HG03025 (cell line): ENCODE data around the gene MEX3D.

Source experiments
- ATAC-seq: cut with Tn5 transposase; IDR thresholded peaks from one replicate; pipeline ENCODE4 v1.9.1; 2021; ENCODE audit warnings: mild to moderate bottlenecking, moderate library complexity; ENCODE audit not compliant: unreplicated experiment, low FRiP score

MEX3D gene

GRCh38 chr19:1575323-1576241, 7.5 kb upstream of the MEX3D start:
- ATAC-seq: no peak

GRCh38 chr19:1574354-1575136, 6.4 kb upstream of the MEX3D start:
- ATAC-seq: no peak

DNA sequence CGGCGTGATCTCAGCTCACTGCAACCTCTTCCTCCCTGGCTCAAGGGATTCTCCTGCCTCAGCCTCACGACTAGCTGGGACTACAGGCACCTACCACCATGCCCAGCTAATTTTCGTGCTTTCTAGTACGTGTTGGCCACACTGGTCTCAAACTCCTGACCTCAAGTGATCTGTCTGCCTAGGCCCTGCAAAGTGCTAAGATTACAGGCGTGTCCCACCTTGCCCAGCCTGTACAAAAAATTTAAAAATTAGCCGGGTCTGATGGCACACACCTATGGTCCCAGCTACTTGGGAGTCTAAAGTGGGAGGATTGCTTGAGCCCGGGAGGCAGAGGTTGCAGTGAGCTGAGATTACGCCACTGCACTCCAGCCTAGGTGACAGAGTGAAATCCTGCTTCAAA, 4.7 kb upstream of the MEX3D start:
- no peak for ATAC-seq

DNA sequence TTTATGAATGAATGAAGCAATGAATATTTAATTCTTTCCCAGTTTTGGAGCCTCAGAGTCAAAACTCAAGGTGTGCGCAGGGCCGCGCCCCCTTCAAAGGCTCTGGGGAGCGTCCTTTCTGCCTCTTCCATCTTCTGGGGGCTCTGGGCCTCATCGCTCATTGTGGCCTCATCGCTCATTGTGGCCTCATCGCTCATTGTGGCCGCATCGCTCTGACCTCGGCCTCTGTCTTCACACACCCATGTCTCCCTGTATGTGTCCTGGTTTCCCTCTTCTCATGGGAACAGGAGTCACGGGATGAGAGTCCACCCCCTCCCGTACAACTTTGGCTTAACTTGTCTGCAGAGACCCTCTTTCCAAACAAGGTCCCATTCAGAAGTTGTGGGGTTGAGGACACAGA, 3.2 kb upstream of the MEX3D start:
- ATAC-seq: no peak

- ATAC-seq: no peak
Observed at GRCh38 chr19:1570836-1571235, 2.7 kb upstream of the MEX3D start.

- no peak for ATAC-seq
Observed at GRCh38 chr19:1569997-1570396, 1.9 kb upstream of the MEX3D start.

DNA sequence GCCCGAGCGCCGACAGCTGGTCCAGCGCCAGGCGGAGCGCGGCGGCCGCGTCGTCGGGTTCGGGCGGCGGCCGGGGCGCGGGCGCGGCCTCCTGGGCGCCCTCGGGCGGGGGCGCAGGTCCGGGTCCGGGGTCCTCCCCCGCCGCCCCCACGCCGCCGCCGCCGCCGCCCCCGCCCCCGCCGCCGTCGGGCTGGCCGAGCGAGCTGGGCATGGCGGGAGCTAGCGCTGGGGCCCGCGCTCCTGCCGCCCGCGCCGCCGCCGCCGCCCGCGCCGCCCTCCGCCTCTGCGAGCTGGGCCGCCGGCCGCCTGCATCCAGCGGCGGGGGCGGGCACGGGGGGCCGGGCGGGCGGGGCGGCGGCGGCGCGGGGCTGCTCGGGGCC, 287 bp downstream of the MEX3D start:
- no peak for ATAC-seq

DNA sequence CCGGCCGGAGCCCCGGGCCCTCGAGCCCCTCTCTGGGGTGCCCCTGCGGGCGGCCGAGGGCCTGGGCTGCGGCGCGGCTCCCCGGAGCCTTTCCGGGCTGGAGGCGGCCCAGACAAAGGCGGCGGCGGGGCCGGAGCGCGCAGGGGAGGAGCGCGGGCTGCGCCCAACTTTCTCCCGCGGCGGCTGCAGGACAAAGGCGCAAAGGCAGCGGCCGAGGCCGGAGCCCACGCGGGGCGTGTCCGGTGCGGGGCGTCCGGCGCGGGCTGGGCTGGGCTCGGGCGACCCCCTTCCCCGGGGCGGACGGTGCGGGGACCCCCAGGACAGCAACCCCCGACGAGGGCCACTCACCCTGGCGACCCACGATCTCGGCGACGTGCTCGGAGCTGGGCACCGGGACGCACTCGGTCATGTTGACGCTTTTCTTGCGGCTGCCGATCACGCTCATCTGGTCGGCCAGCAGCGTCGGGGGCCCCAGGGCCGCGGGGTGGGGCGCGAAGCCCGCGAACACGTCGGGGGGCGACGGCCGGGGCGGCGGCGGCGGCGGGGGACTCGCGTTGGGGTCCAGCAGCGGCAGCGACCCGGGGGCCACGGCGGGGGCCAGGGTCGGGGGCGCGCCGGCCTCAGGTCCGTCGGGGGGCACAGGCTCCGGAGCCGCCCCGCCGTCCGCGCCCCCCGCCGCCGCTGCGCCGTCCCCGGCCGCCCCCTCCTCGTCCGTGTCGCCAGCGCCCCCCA, 843 bp downstream of the MEX3D start:
- no peak for ATAC-seq

DNA sequence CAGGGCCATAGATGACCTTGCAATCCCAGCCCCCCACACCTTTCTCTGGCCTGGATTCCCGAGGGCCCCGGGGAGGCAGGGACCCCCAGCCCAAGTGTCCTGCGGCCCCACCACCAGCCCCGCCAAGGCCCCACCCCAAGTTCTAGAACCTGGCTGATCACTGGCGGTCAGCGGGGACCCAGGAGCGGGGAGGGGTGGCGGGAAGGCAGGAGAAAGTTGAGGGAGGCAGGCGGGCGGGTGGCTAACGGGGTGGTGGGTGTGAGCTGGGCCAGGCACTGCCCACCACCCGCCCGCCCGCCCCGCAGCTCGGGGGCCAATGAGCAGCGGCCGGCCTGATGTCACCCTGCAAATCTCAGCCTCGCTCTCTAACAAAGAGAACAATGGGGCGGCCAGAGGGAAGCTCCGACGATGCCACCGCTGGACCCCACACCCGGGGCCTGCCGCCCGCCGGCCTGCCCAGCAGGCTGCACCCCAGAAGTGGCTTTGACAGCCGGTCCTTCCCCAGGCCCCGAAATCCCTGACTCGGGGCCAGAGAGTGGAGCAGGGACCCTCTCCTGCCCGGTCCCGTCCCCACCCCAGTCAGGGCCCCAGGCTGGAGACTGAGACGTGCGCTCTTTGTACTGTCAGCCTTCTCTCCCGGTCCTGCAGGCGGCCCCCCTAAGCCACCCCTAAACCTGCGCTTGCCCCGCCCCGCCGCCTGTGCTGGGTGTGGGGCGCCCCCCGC, 1.6 kb downstream of the MEX3D start:
- ATAC-seq: no peak

DNA sequence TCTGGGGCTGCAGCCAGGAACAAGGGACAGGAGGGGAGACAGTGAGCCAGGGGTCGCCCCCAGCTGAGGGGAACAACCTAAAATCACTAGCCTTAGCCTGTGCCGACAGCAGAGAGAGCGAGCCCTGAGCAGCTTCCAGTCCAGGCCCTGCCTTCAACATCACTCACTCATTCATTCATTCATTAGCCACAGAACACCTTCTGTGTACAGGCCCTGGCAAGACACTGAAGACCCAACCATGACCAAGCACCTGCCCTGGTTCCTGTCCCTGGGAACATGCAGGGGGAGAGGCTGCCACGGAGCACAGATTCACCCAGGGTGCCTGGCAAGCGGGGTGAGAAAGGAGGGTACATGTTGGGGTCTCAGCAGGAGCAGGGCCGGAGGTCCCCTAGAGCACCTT, 4.9 kb downstream of the MEX3D start:
- no peak for ATAC-seq

DNA sequence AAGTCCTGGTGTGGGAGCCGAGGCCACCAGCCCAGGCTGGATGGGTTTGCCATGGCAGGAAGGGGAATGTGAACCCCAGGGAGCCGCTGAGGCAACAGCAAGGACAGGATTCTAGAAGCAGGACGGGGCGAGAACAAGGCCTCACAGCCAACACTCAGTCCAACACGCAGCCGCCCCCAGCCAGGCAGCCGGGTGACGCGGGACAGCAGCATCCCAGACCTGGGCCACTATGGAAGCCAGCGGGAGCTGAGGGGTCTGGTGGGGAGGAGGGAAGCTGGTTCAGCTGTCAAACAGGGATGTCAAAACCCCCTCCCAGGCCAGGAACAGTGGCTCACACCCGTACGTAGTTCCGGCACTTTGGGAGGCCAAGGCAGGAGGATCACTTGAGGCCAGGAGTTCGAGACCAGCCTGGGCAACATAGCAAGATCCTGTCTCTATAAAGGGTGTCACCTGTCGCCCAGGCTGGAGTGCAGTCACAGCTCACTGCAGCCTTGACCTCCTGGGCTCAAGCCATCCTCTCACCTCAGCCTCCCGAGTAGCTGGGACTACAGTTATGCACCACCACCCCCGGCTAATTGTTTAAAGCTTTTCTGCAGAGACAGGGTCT, 6.8 kb downstream of the MEX3D start:
- no peak for ATAC-seq

GRCh38 chr19:1560286-1560882, 7.7 kb downstream of the MEX3D start:
- no peak for ATAC-seq

DNA sequence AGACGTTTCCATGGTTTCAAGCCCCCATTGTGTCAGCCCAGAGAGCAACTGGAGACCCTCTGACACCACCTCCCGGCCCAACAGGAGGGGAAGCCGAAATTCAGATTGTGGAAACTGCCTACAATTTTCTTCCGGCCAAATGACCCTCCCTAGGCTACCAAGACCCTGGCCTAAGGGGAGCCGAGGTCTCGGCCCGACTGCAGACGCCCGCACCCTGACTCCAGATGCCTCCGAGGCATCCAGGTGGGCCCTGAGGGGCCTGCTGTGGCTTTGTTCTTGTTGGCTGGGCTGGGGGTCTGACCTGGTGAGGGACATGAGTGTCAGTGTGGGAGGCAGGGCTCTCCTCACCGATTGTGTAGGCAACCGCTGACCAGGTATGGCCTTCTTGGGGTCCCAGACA, 9.6 kb downstream of the MEX3D start:
- no peak for ATAC-seq

- no peak for ATAC-seq
Observed at GRCh38 chr19:1556390-1557070, 11.6 kb downstream of the MEX3D start.

DNA sequence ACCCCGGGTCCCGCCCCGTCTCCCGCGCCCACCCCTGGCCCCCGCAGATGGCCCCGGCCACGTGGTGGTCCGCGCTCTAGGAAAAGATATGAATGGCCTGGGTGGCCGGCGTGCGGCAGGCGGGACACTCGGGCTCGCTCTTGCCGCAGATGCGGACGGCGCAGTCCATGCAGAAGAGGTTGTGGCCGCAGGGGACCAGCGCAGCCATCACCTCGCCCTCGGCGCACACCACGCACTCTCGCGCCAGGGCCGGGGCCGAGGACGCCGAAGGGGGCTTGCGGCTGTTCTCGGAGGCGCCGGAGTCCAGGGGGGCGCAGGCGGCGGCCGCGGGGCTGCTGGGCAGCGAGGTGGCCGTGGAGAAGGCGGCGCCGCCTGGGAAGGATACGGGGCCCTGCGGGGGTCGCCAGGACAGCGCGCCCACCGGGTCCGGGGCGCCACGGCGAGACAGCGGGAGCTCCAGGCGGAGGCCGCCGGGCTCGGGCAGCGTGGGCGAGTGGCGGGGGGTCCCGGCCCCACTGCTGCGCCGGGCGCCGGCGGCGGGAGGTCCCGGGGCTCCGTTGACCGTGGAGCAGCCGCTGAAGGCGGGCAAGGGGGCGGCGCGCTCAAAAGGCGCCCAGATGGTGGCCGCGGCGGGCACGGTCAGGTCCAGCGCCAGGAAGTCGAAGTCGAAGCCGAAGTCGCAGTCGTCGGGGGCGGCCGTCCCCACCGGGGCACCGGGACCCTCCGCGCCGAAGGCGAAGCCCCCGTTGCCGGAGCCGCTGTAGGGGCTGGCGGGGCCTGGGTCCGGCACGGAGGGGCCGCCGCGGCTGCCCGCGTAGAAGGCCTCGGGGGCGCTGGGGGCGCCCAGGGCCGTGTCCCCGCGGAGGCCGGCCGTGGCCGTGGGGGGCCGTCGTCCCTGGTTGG, 12.4 kb downstream of the MEX3D start:
- ATAC-seq: no peak

DNA sequence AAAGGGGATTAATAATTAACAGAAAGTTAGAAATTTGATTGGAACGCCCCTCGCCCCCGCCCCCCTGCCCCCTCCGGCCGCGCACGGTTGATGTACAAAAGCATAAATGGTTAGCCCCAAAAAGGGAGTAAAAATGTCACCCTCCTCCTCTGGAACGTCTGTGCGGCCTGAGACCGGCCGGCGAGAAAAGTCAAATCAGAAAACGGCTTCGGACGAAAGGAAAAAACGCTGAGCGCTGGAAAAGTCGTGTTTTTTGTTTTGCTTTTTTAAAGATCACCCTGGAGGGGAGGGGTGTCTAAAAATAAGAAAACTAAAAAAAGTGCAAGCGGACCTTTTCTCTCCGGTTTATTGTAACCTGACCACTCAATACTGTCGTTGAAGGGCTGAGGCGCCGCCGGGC, 13.2 kb downstream of the MEX3D start:
- ATAC-seq: no peak

DNA sequence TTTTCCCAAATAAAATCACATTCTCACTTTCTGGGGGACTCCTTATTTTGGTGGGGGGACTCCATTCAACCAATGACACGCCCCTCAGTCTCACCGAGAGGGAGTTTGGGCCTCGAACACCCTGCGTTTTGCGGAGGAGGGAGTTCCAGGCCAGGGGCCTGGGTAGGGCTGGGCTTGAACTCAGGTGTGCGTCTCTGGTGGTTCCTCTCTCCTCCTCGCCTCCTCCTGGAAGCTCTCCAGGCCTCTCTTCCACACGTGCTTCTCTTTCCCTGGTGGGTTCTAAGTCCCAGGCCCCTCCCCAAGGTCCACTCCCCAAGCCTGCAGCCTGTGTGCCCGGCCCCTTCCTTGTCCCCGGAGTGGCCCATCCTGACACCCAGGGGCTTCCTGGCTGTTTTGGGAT, 14.7 kb downstream of the MEX3D start:
- ATAC-seq: no peak
